K562 (cell line): ENCODE data around the gene SFN. TPM values are rescaled to one million over a fixed set of nuclear protein-coding genes. Genes with fewer than 3 reads are reported as not detected.
A peak's percentile ranks its signal among the peaks of the same experiment; 100 is the strongest.

Experiments
- CCNT2 ChIP-seq: IDR thresholded peaks from 2 replicates; pipeline ENCODE4 v1.6.1; 2011; ENCODE audit warnings: borderline replicate concordance, low read depth, mild to moderate bottlenecking, moderate library complexity, mixed read lengths, low read length; ENCODE audit not compliant: insufficient read length; ENCODE audit errors: extremely low read depth
- CTBP1 ChIP-seq: fragments of 450-650 bp; IDR thresholded peaks from 2 replicates; pipeline ENCODE4 v1.6.1; 2016; ENCODE audit warnings: borderline replicate concordance
- E2F3 ChIP-seq: fragments of 250-450 bp; sonication (Bioruptor Pico); IDR thresholded peaks from 2 replicates; pipeline ENCODE4 v1.4.0; 2020; ENCODE audit warnings: mild to moderate bottlenecking
- ESRRA ChIP-seq: fragments of 450-650 bp; IDR thresholded peaks from 2 replicates; pipeline ENCODE4 v1.6.1; 2014; ENCODE audit warnings: low read depth, mild to moderate bottlenecking, moderate library complexity, borderline replicate concordance
- ESRRB ChIP-seq: fragments of 250-450 bp; sonication (Bioruptor Pico); IDR thresholded peaks from 2 replicates; pipeline ENCODE4 v1.5.0; 2020; ENCODE audit warnings: mild to moderate bottlenecking, moderate library complexity, borderline replicate concordance
- MXI1 ChIP-seq: IDR thresholded peaks from 2 replicates; pipeline ENCODE4 v1.6.1; 2011; ENCODE audit warnings: low read depth, mild to moderate bottlenecking, improper control_type of control experiment, low read length
- NR4A1 ChIP-seq, 2 experiments: fragments of 250-450 bp in 1 of 2; fragments of 450-650 bp in 1 of 2; sonication (Bioruptor Pico) in 1 of 2; IDR thresholded peaks; 2 replicates each; pipeline versions ENCODE4 v1.4.0 to v1.6.1; 2016 to 2020; ENCODE audit warnings: mild to moderate bottlenecking in 2 of 2, missing compliant biosample characterization in 1 of 2, missing genetic modification characterization in 1 of 2, moderate library complexity in 1 of 2
- NRF1 ChIP-seq, 2 experiments: fragments of 450-650 bp; IDR thresholded peaks in 1 of 2; conservative IDR thresholded peaks in 1 of 2; 2 replicates each; pipeline ENCODE4 v1.6.1; 2014; ENCODE audit warnings: mild to moderate bottlenecking in 2 of 2
- OTX1 ChIP-seq: fragments of 450-650 bp; formaldehyde crosslinking; IDR thresholded peaks from 2 replicates; pipeline ENCODE4 v1.4.0; 2022; ENCODE audit warnings: mild to moderate bottlenecking
- PBX2 ChIP-seq, 2 experiments: IDR thresholded peaks in 1 of 2; conservative IDR thresholded peaks in 1 of 2; 2 replicates each; pipeline ENCODE4 v1.6.1; 2016; ENCODE audit warnings: low read depth in 2 of 2, mild to moderate bottlenecking in 1 of 2, missing compliant biosample characterization in 1 of 2, missing genetic modification characterization in 1 of 2, moderate library complexity in 1 of 2
- RBFOX2 ChIP-seq: fragments of 200-400 bp; formaldehyde crosslinking; IDR thresholded peaks from 2 replicates; pipeline ENCODE4 v1.6.1; 2017; ENCODE audit warnings: low read depth, mild to moderate bottlenecking, low read length, moderate library complexity
- SMAD3 ChIP-seq: fragments of 450-650 bp; formaldehyde crosslinking; conservative IDR thresholded peaks from 2 replicates; pipeline ENCODE4 v1.4.0; 2020; ENCODE audit warnings: mild to moderate bottlenecking
- SRSF3 ChIP-seq: fragments of 200-400 bp; formaldehyde crosslinking; IDR thresholded peaks from 2 replicates; pipeline ENCODE4 v1.6.1; 2016; ENCODE audit warnings: mild to moderate bottlenecking, low read length, moderate library complexity; ENCODE audit not compliant: insufficient read depth
- SRSF7 ChIP-seq: fragments of 200-400 bp; formaldehyde crosslinking; optimal IDR thresholded peaks from 2 replicates; pipeline ENCODE3; 2017; ENCODE audit warnings: mild to moderate bottlenecking, low read depth, low read length
- TCFL5 ChIP-seq: fragments of 250-450 bp; sonication (Bioruptor Pico); conservative IDR thresholded peaks from 2 replicates; pipeline ENCODE4 v1.6.1; 2021; ENCODE audit warnings: mild to moderate bottlenecking, moderate library complexity, matching md5 sums
- YY1 ChIP-seq, 3 experiments: IDR thresholded peaks; 2 replicates each; pipeline ENCODE4 v1.6.1; 2011; ENCODE audit warnings: low read length in 2 of 3, mild to moderate bottlenecking in 2 of 3, moderate library complexity in 2 of 3, borderline replicate concordance in 1 of 3, control low read depth in 1 of 3, low read depth in 1 of 3; ENCODE audit not compliant: insufficient read depth in 3 of 3, insufficient replicate concordance in 2 of 3, control insufficient read depth in 1 of 3, insufficient read length in 1 of 3; ENCODE audit errors: extremely low read depth in 1 of 3
- ZBTB12 ChIP-seq: fragments of 250-450 bp; sonication (Bioruptor Pico); IDR thresholded peaks from 2 replicates; pipeline ENCODE4 v1.4.0; 2020
- ZBTB7A ChIP-seq: IDR thresholded peaks from 2 replicates; pipeline ENCODE4 v1.6.1; 2011; ENCODE audit warnings: low read depth, mild to moderate bottlenecking, low read length, moderate library complexity, borderline replicate concordance; ENCODE audit not compliant: control insufficient read depth
- ZNF239 ChIP-seq: fragments of 250-450 bp; sonication (Bioruptor Pico); IDR thresholded peaks from 2 replicates; pipeline ENCODE4 v1.4.0; 2020; ENCODE audit warnings: mild to moderate bottlenecking
- polyA plus RNA-seq, 8 experiments: library from polyadenylated mRNA; depleted of rRNA in 4 of 8; stranded (reverse) in 5 of 8; unstranded in 3 of 8; fragments of >200 nt; fragmentation: Nextera tagmentation in 2 of 8; fragmentation: Illumina TruSeq in 1 of 8; extraction: Ambion mirVana in 2 of 8; extraction: Trizol in 1 of 8; gene quantifications; 2 replicates each; pipeline versions ENCODE4 v1.2.1 to v1.2.3, GENCODE V29; 2011 to 2014; ENCODE audit warnings: inconsistent platforms in 1 of 8, missing spikeins in 1 of 8
- total RNA-seq, 7 experiments: library from RNA; depleted of rRNA in 6 of 7; stranded (reverse); fragments of >200 nt in 6 of 7; fragmentation: Illumina TruSeq in 2 of 7; extraction: Trizol in 2 of 7; gene quantifications; 2 replicates each; pipeline versions ENCODE4 v1.2.1 to v1.2.3, GENCODE V29; 2011 to 2021; ENCODE audit warnings: low replicate concordance in 1 of 7
- TF ChIP-seq, protein P1 (sequence below), 2 experiments: fragments of 450-650 bp; conservative IDR thresholded peaks; 2 replicates each; pipeline ENCODE4 v1.6.1; 2017; ENCODE audit warnings: mild to moderate bottlenecking in 2 of 2, moderate library complexity in 2 of 2

The SFN gene
- total and polyA plus RNA-seq, 9 of the 15 experiments (the other 6 are each of a cell fraction or from before 2014, with no cell fraction given), result 0.10 to 3.8 (median 2.0) TPM

- TF ChIP-seq PBX2 (CRISPR knock-in tag; IDR thresholded peaks at IDR 0.05; ENCODE audit: low read depth) (no peak), PBX2 (tag; conservative IDR thresholded peaks at IDR 0.05; ENCODE audit: low read depth) (no peak), NRF1 (conservative IDR thresholded peaks at IDR 0.05 in 1 of 2, IDR thresholded peaks at IDR 0.05 in 1 of 2) (peak; percentile 6 to 18; a peak in 1 of 4 replicates), MXI1 (peak; percentile 6; the same call in 1 of the 2 replicates), OTX1 (0 out of 2 replicates have a peak, but pooled peaks have one; percentile 23), CCNT2 (no peak), ZNF239 (CRISPR knock-in tag) (0 out of 2 replicates have a peak, but pooled peaks have one; percentile 14), YY1 (IDR thresholded peaks at IDR 0.05; ENCODE audit: borderline replicate concordance in 1 of 3, control insufficient read depth in 1 of 3, extremely low read depth in 1 of 3, insufficient read depth in 3 of 3, insufficient read length in 1 of 3, insufficient replicate concordance in 2 of 3, low read depth in 1 of 3, low read length in 2 of 3) (no peak), NR4A1 (CRISPR knock-in tag; IDR thresholded peaks at IDR 0.05) (peak; percentile 86; the same call in 1 of the 2 replicates), NR4A1 (tag; IDR thresholded peaks at IDR 0.05) (no peak), CTBP1 (no peak), ESRRA (no peak), ZBTB7A (no peak; the same call in 1 of the 2 replicates), ESRRB (no peak), TCFL5 (no peak), ZBTB12 (CRISPR knock-in tag) (peak; percentile 5; the same call in 1 of the 2 replicates), SRSF7 (no peak), RBFOX2 (peak; percentile 34; the same call in 1 of the 2 replicates), SMAD3 (CRISPR knock-in tag) (0 out of 2 replicates have a peak, but pooled peaks have one; percentile 8), SRSF3 (no peak), E2F3 (CRISPR knock-in tag) (no peak)
- TF ChIP-seq, protein P1, sequence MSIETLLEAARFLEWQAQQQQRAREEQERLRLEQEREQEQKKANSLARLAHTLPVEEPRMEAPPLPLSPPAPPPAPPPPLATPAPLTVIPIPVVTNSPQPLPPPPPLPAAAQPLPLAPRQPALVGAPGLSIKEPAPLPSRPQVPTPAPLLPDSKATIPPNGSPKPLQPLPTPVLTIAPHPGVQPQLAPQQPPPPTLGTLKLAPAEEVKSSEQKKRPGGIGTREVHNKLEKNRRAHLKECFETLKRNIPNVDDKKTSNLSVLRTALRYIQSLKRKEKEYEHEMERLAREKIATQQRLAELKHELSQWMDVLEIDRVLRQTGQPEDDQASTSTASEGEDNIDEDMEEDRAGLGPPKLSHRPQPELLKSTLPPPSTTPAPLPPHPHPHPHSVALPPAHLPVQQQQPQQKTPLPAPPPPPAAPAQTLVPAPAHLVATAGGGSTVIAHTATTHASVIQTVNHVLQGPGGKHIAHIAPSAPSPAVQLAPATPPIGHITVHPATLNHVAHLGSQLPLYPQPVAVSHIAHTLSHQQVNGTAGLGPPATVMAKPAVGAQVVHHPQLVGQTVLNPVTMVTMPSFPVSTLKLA (conservative IDR thresholded peaks at IDR 0.05), result no peak
Observed at GRCh38 chr1:26890467-26890796, 27.5 kb downstream of the SFN start (continued).
